CD14-positive monocyte (primary cell): ENCODE measurements around the gene SOX5. TPM values are rescaled to one million over a fixed set of nuclear protein-coding genes. Genes with fewer than 3 reads are reported as not detected.

ENCODE experiments used
- DNase-seq, 3 donors: peaks; one replicate each; pipeline ENCODE4 v3.0.0-alpha.2; 2011 to 2022
- H2AFZ ChIP-seq: 2 replicates; pipeline ENCODE4 v1.6.0; 2012; ENCODE audit warnings: mild to moderate bottlenecking, low read depth, low read length, inconsistent platforms; ENCODE audit not compliant: insufficient read depth, poor library complexity, severe bottlenecking
- H3K27ac ChIP-seq, 2 donors: 1 replicate in 1 of 2; 2 replicates in 1 of 2; pipeline ENCODE4 v1.5.1; 2012 to 2013; ENCODE audit warnings: low read length in 2 of 2, control low read depth in 1 of 2, inconsistent platforms in 1 of 2, low read depth in 1 of 2, mild to moderate bottlenecking in 1 of 2
- H3K27me3 ChIP-seq, 2 donors: one replicate each; pipeline versions ENCODE4 v1.6.0 to v1.6.1; 2011 to 2013; ENCODE audit warnings: low read length in 2 of 2; ENCODE audit not compliant: control insufficient read depth in 2 of 2, insufficient read depth in 2 of 2
- H3K36me3 ChIP-seq, 2 donors: replicated peaks in 1 of 2; 1 replicate in 1 of 2; 2 replicates in 1 of 2; pipeline versions ENCODE4 v1.5.1 to v1.6.1; 2012 to 2013; ENCODE audit warnings: low read length in 2 of 2, control low read depth in 1 of 2, inconsistent platforms in 1 of 2, mild to moderate bottlenecking in 1 of 2; ENCODE audit not compliant: insufficient read depth in 2 of 2, control insufficient read depth in 1 of 2
- H3K4me1 ChIP-seq, 2 donors: 1 replicate in 1 of 2; 2 replicates in 1 of 2; pipeline versions ENCODE4 v1.5.1 to v1.6.1; 2012 to 2013; ENCODE audit warnings: low read length in 2 of 2, control low read depth in 1 of 2, inconsistent platforms in 1 of 2, mild to moderate bottlenecking in 1 of 2, moderate library complexity in 1 of 2; ENCODE audit not compliant: insufficient read depth in 2 of 2, control insufficient read depth in 1 of 2
- H3K4me2 ChIP-seq: replicated peaks from 2 replicates; pipeline ENCODE3; 2012; ENCODE audit warnings: low read length, moderate library complexity, mild to moderate bottlenecking; ENCODE audit not compliant: poor library complexity, severe bottlenecking; ENCODE audit errors: extremely low read depth
- H3K4me3 ChIP-seq, 3 experiments: fragments of 200-600 bp in 1 of 3; sonication (generic) in 1 of 3; replicated peaks in 1 of 3; 1 replicate in 2 of 3; 2 replicates in 1 of 3; pipeline ENCODE4 v1.5.1; 2011 to 2013; ENCODE audit warnings: low read length in 3 of 3, mild to moderate bottlenecking in 3 of 3, control low read depth in 2 of 3, low read depth in 2 of 3, inconsistent platforms in 1 of 3, moderate library complexity in 1 of 3
- H3K79me2 ChIP-seq: 2 replicates; pipeline ENCODE4 v1.6.0; 2012; ENCODE audit warnings: mild to moderate bottlenecking, control low read depth, inconsistent platforms, low read length, moderate library complexity; ENCODE audit not compliant: insufficient read depth
- H3K9ac ChIP-seq: 2 replicates; pipeline ENCODE4 v1.6.0; 2017; ENCODE audit warnings: low read length, mild to moderate bottlenecking; ENCODE audit not compliant: insufficient read depth, poor library complexity, severe bottlenecking
- H3K9me3 ChIP-seq, 2 donors: replicated peaks in 1 of 2; 1 replicate in 1 of 2; 2 replicates in 1 of 2; pipeline versions ENCODE4 v1.5.1 to v1.6.1; 2012 to 2013; ENCODE audit warnings: low read length in 2 of 2, control low read depth in 1 of 2; ENCODE audit not compliant: control insufficient read depth in 1 of 2, insufficient read depth in 1 of 2
- H4K20me1 ChIP-seq: 2 replicates; pipeline ENCODE4 v1.6.0; 2012; ENCODE audit warnings: mild to moderate bottlenecking, low read length, control low read depth, moderate library complexity; ENCODE audit not compliant: insufficient read depth
- H3K27ac Mint-ChIP-seq, 7 donors: one replicate each; pipeline ENCODE4 v1.8.0; 2020; ENCODE audit warnings: mild to moderate bottlenecking in 7 of 7, mixed read lengths in 7 of 7, moderate library complexity in 6 of 7, inconsistent platforms in 2 of 7
- H3K27me3 Mint-ChIP-seq, 3 donors: one replicate each; pipeline ENCODE4 v1.8.0; 2021 to 2022; ENCODE audit warnings: low read depth in 3 of 3, mild to moderate bottlenecking in 3 of 3, mixed read lengths in 3 of 3, moderate library complexity in 3 of 3, inconsistent platforms in 1 of 3
- H3K36me3 Mint-ChIP-seq, 2 donors: one replicate each; pipeline ENCODE4 v1.8.0; 2020; ENCODE audit warnings: mixed read lengths in 2 of 2, inconsistent platforms in 1 of 2, mild to moderate bottlenecking in 1 of 2
- H3K4me1 Mint-ChIP-seq: one replicate; pipeline ENCODE4 v1.8.0; 2020; ENCODE audit warnings: mild to moderate bottlenecking, mixed read lengths
- H3K4me3 Mint-ChIP-seq, 2 donors: one replicate each; pipeline ENCODE4 v1.8.0; 2020; ENCODE audit warnings: mild to moderate bottlenecking in 2 of 2, mixed read lengths in 2 of 2, moderate library complexity in 1 of 2
- H3K9me3 Mint-ChIP-seq, 7 donors: one replicate each; pipeline ENCODE4 v1.8.0; 2020 to 2022; ENCODE audit warnings: mixed read lengths in 7 of 7, mild to moderate bottlenecking in 6 of 7, moderate library complexity in 6 of 7, inconsistent platforms in 2 of 7
- CTCF ChIP-seq: fragments of 200-600 bp; IDR thresholded peaks from one replicate; pipeline ENCODE4 v1.8.0; 2022; ENCODE audit warnings: antibody characterized with exemption, mild to moderate bottlenecking
- WGBS: methylation state at CpG from one replicate; pipeline ENCODE4 v1.1.5; 2013; ENCODE audit warnings: missing lambda C conversion rate; ENCODE audit not compliant: insufficient coverage; 5-methylcytosine and 5-hydroxymethylcytosine counted together
- intact Hi-C, 2 donors: fragments of 100-400 bp; cut with micrococcal nuclease; formaldehyde crosslinking; loops; one replicate each; pipeline versions ENCODE4 v1.15.0 to v1.15.1; 2023
- polyA plus RNA-seq, 3 donors: library from polyadenylated mRNA; depleted of rRNA in 1 of 3; unstranded in 2 of 3; stranded (reverse) in 1 of 3; fragments of 300-500 nt in 2 of 3; fragments of >200 nt in 1 of 3; fragmentation: Illumina TruSeq in 2 of 3; gene quantifications; 1 replicate in 2 of 3; 2 replicates in 1 of 3; pipeline ENCODE4 v1.2.3, GENCODE V29; 2012 to 2021

SOX5 gene
- polyA plus RNA-seq, 3 donors = not detected

DNA sequence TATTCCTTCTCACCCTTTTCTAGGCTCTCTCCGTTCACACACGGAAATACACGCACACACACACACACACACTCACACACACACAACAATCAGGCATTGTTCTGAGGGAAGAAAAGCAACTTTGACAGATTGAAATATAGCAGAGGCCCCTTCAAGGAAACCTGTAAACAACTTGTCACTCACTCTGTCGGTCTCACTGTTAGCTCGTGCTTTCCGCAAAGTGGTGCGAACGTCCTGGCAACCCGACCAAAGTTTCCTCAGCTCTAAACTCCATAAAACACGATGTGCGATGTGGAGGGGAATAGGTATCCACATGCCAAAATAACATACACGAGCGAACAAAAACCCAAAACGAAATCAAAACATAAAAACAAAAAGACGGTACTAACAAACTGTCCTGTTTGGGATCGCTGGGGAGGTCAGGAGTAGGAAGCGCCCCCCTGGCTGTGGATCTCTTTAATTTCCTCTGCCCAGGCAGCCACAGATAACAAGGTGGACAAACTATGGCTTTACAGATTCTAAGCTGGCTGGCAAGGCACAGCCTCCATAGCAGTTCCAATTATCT lies 822 bp upstream of the SOX5 start:
- Histone ChIP-seq H3K4me3 (no peak overlapping the region), H3K27ac (no peak overlapping the region), H3K4me2 (no peak overlapping the region), H3K9ac (no peak overlapping the region), H3K36me3 (no peaks in the 10 kb centered on the region), H3K27me3 (peaks cover 20 to 35% of the 10 kb centered on the region in 2 donors), H3K4me1 (no peaks in the 10 kb centered on the region), H3K9me3 (no peaks in the 10 kb centered on the region), H4K20me1 (no peaks in the 10 kb centered on the region), H3K79me2 (no peaks in the 10 kb centered on the region), H2AFZ (no peak overlapping the region)
- 6% methylated on average over 2 of the region's 17 CpGs for WGBS
- Mint-ChIP-seq H3K27ac (no peak overlapping the region), H3K4me3 (no peak overlapping the region), H3K27me3 (peaks cover 0 to 6% (median 1%) of the 10 kb centered on the region in 3 donors), H3K9me3 (no peaks in the 10 kb centered on the region), H3K4me1 (no peaks in the 10 kb centered on the region), H3K36me3 (no peaks in the 10 kb centered on the region)
- intact Hi-C loops = no loop called here
- TF ChIP-seq CTCF = no peak
- DNase-seq = no peak

GRCh38 chr12:23948291-23948690 lies 1.2 kb downstream of the SOX5 start:
- Histone ChIP-seq H3K27me3 (peaks cover 20 to 35% of the 10 kb centered on the region in 2 donors), H2AFZ (no peak overlapping the region), H3K36me3 (no peaks in the 10 kb centered on the region), H3K4me1 (no peaks in the 10 kb centered on the region), H3K79me2 (no peaks in the 10 kb centered on the region), H3K4me3 (no peak overlapping the region), H3K9me3 (no peaks in the 10 kb centered on the region), H4K20me1 (no peaks in the 10 kb centered on the region), H3K27ac (no peak overlapping the region), H3K4me2 (no peak overlapping the region), H3K9ac (no peak overlapping the region)
- no peaks in the 10 kb centered on the region for H3K36me3 Mint-ChIP-seq
- TF ChIP-seq CTCF = no peak
- no peak overlapping the region for H3K4me3 Mint-ChIP-seq
- H3K27me3 Mint-ChIP-seq = peaks cover 0 to 8% (median 1%) of the 10 kb centered on the region in 3 donors
- H3K4me1 Mint-ChIP-seq = no peaks in the 10 kb centered on the region
- no peak overlapping the region for H3K27ac Mint-ChIP-seq
- intact Hi-C loops = no loop called here
- no peaks in the 10 kb centered on the region for H3K9me3 Mint-ChIP-seq
- WGBS = 80% methylated on average over 4 of the region's 4 CpGs
- no peak for DNase-seq
